SK-N-SH treated with all-trans-retinoic acid at 6 μM for 48 hours (cell line): ENCODE results near the gene NECTIN3.
A peak's percentile ranks its signal among the peaks of the same experiment; 100 is the strongest.

Experiments
- ATAC-seq: fragments of 200-7000 bp; cut with Tn5 transposase; 3 replicates; pipeline ENCODE4 v1.9.1; 2020; ENCODE audit warnings: mild to moderate bottlenecking, moderate library complexity
- ARNTL ChIP-seq: fragments of 450-650 bp; formaldehyde crosslinking; IDR thresholded peaks from 2 replicates; pipeline ENCODE4 v1.5.0; 2020; ENCODE audit warnings: low read depth, mild to moderate bottlenecking, moderate library complexity, borderline replicate concordance
- BACH2 ChIP-seq: fragments of 250-450 bp; sonication (Bioruptor Pico); IDR thresholded peaks from 2 replicates; pipeline ENCODE4 v1.9.0; 2021; ENCODE audit warnings: mild to moderate bottlenecking, borderline replicate concordance
- CSDC2 ChIP-seq: fragments of 250-450 bp; sonication (Bioruptor Pico); IDR thresholded peaks from 2 replicates; pipeline ENCODE4 v1.5.0; 2020; ENCODE audit warnings: mild to moderate bottlenecking, moderate library complexity
- ESRRG ChIP-seq: fragments of 250-450 bp; sonication (Bioruptor Pico); IDR thresholded peaks from 2 replicates; pipeline ENCODE4 v1.6.1; 2021; ENCODE audit warnings: mild to moderate bottlenecking
- GLIS3 ChIP-seq: fragments of 250-450 bp; sonication (Bioruptor Pico); IDR thresholded peaks from 2 replicates; pipeline ENCODE4 v1.5.0; 2020; ENCODE audit warnings: mild to moderate bottlenecking, moderate library complexity
- ISL1 ChIP-seq: fragments of 250-450 bp; sonication (Bioruptor Pico); IDR thresholded peaks from 2 replicates; pipeline ENCODE4 v2.1.2; 2022; ENCODE audit warnings: mild to moderate bottlenecking, moderate library complexity
- OSR1 ChIP-seq: fragments of 250-450 bp; sonication (Bioruptor Pico); IDR thresholded peaks from 2 replicates; pipeline ENCODE4 v1.8.0; 2022; ENCODE audit warnings: moderate library complexity, mild to moderate bottlenecking, inconsistent platforms
- POU6F1 ChIP-seq: fragments of 250-450 bp; sonication (Bioruptor Pico); IDR thresholded peaks from 2 replicates; pipeline ENCODE4 v1.8.0; 2021; ENCODE audit warnings: low read depth, mild to moderate bottlenecking, moderate library complexity, borderline replicate concordance
- PPARA ChIP-seq: fragments of 250-450 bp; sonication (Bioruptor Pico); IDR thresholded peaks from 2 replicates; pipeline ENCODE4 v1.5.0; 2020; ENCODE audit warnings: mild to moderate bottlenecking, borderline replicate concordance
- RARB ChIP-seq: fragments of 250-450 bp; sonication (Bioruptor Pico); IDR thresholded peaks from 2 replicates; pipeline ENCODE4 v1.8.0; 2021; ENCODE audit warnings: mild to moderate bottlenecking, moderate library complexity
- SNAI2 ChIP-seq: fragments of 250-450 bp; sonication (Bioruptor Pico); IDR thresholded peaks from 2 replicates; pipeline ENCODE4 v1.5.0; 2020; ENCODE audit warnings: mild to moderate bottlenecking, moderate library complexity
- TCF4 ChIP-seq: fragments of 250-450 bp; sonication (Bioruptor Pico); IDR thresholded peaks from 2 replicates; pipeline ENCODE4 v1.8.0; 2021; ENCODE audit warnings: mild to moderate bottlenecking, moderate library complexity, borderline replicate concordance
- TOX ChIP-seq: fragments of 250-450 bp; sonication (Bioruptor Pico); IDR thresholded peaks from 2 replicates; pipeline ENCODE4 v1.8.0; 2021; ENCODE audit warnings: mild to moderate bottlenecking, moderate library complexity, borderline replicate concordance
- ZC3H10 ChIP-seq: fragments of 250-450 bp; sonication (Bioruptor Pico); IDR thresholded peaks from 2 replicates; pipeline ENCODE4 v1.5.1; 2021; ENCODE audit warnings: mild to moderate bottlenecking, moderate library complexity
- ZFP3 ChIP-seq: fragments of 250-450 bp; sonication (Bioruptor Pico); IDR thresholded peaks from 2 replicates; pipeline ENCODE4 v1.5.0; 2020; ENCODE audit warnings: mild to moderate bottlenecking, moderate library complexity
- ZFP30 ChIP-seq: fragments of 450-650 bp; formaldehyde crosslinking; IDR thresholded peaks from 2 replicates; pipeline ENCODE4 v1.5.0; 2022; ENCODE audit warnings: mild to moderate bottlenecking, moderate library complexity
- ZNF565 ChIP-seq: fragments of 450-650 bp; formaldehyde crosslinking; conservative IDR thresholded peaks from 2 replicates; pipeline ENCODE4 v1.5.0; 2020; ENCODE audit warnings: low read depth, mild to moderate bottlenecking, moderate library complexity
- ZNF70 ChIP-seq: fragments of 450-650 bp; formaldehyde crosslinking; IDR thresholded peaks from 2 replicates; pipeline ENCODE4 v1.5.0; 2020; ENCODE audit warnings: mild to moderate bottlenecking, moderate library complexity
- TF ChIP-seq, protein P1 (sequence below): fragments of 250-450 bp; sonication (Bioruptor Pico); IDR thresholded peaks from 2 replicates; pipeline ENCODE4 v1.5.1; 2021; ENCODE audit warnings: mild to moderate bottlenecking, moderate library complexity
- TF ChIP-seq, protein P2 (sequence below): fragments of 250-450 bp; sonication (Bioruptor Pico); IDR thresholded peaks from 2 replicates; pipeline ENCODE4 v1.8.0; 2020; ENCODE audit warnings: mild to moderate bottlenecking, moderate library complexity, borderline replicate concordance
- TF ChIP-seq, protein P3 (sequence below): fragments of 250-450 bp; sonication (Bioruptor Pico); IDR thresholded peaks from 2 replicates; pipeline ENCODE4 v1.5.1; 2020; ENCODE audit warnings: low read depth, mild to moderate bottlenecking, moderate library complexity
- TF ChIP-seq, protein P4 (sequence below): fragments of 250-450 bp; sonication (Bioruptor Pico); IDR thresholded peaks from 2 replicates; pipeline ENCODE4 v1.5.0; 2020; ENCODE audit warnings: mild to moderate bottlenecking, moderate library complexity

NECTIN3 gene

GRCh38 chr3:111212511-111212910, 140.9 kb downstream of the NECTIN3 start:
- TF ChIP-seq CSDC2 (CRISPR knock-in tag): no peak
- TF ChIP-seq, protein P1, sequence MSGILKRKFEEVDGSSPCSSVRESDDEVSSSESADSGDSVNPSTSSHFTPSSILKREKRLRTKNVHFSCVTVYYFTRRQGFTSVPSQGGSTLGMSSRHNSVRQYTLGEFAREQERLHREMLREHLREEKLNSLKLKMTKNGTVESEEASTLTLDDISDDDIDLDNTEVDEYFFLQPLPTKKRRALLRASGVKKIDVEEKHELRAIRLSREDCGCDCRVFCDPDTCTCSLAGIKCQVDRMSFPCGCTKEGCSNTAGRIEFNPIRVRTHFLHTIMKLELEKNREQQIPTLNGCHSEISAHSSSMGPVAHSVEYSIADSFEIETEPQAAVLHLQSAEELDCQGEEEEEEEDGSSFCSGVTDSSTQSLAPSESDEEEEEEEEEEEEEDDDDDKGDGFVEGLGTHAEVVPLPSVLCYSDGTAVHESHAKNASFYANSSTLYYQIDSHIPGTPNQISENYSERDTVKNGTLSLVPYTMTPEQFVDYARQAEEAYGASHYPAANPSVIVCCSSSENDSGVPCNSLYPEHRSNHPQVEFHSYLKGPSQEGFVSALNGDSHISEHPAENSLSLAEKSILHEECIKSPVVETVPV (CRISPR knock-in tag): no peak
- TF ChIP-seq ZC3H10: no peak
- no peak for TF ChIP-seq SNAI2 (CRISPR knock-in tag)
- no peak for TF ChIP-seq ESRRG (CRISPR knock-in tag)
- TF ChIP-seq, protein P2, sequence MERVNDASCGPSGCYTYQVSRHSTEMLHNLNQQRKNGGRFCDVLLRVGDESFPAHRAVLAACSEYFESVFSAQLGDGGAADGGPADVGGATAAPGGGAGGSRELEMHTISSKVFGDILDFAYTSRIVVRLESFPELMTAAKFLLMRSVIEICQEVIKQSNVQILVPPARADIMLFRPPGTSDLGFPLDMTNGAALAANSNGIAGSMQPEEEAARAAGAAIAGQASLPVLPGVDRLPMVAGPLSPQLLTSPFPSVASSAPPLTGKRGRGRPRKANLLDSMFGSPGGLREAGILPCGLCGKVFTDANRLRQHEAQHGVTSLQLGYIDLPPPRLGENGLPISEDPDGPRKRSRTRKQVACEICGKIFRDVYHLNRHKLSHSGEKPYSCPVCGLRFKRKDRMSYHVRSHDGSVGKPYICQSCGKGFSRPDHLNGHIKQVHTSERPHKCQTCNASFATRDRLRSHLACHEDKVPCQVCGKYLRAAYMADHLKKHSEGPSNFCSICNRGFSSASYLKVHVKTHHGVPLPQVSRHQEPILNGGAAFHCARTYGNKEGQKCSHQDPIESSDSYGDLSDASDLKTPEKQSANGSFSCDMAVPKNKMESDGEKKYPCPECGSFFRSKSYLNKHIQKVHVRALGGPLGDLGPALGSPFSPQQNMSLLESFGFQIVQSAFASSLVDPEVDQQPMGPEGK: no peak
- no peak for TF ChIP-seq RARB (CRISPR knock-in tag)
- no peak for TF ChIP-seq ISL1
- TF ChIP-seq BACH2 (CRISPR knock-in tag): no peak
- TF ChIP-seq ARNTL (CRISPR knock-in tag): no peak
- TF ChIP-seq POU6F1: no peak
- TF ChIP-seq ZFP3 (CRISPR knock-in tag): no peak
- no peak for TF ChIP-seq ZFP30 (CRISPR knock-in tag)
- TF ChIP-seq TOX (CRISPR knock-in tag): no peak
- no peak for TF ChIP-seq GLIS3
- TF ChIP-seq ZNF565 (CRISPR knock-in tag): no peak
- no peak for ATAC-seq

DNA sequence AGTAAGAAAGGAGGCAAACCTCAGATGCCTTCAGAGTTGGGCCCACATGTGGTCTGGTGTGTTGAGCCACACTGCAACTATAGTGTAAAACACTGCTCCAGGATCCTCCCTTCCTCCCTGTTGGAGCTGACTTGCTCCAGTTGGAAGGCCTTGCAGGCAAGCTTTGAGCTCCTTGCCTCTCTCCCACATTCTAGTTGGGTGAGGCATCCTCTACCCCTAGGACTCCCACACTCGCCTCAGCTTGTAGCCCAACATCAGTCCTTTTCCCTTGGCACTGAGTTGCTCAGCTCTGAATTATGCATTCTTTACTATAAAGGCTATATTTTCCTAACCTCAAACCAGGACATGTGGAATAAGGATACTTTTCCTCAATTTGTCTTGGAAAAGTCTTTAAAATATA, 143.9 kb downstream of the NECTIN3 start:
- no peak for ATAC-seq
- TF ChIP-seq OSR1 (CRISPR knock-in tag) (no peak), ZNF70 (CRISPR knock-in tag) (no peak), TCF4 (CRISPR knock-in tag) (no peak), TOX (CRISPR knock-in tag) (no peak), SNAI2 (CRISPR knock-in tag) (no peak), ZC3H10 (no peak), BACH2 (CRISPR knock-in tag) (no peak)
- TF ChIP-seq, protein P3, sequence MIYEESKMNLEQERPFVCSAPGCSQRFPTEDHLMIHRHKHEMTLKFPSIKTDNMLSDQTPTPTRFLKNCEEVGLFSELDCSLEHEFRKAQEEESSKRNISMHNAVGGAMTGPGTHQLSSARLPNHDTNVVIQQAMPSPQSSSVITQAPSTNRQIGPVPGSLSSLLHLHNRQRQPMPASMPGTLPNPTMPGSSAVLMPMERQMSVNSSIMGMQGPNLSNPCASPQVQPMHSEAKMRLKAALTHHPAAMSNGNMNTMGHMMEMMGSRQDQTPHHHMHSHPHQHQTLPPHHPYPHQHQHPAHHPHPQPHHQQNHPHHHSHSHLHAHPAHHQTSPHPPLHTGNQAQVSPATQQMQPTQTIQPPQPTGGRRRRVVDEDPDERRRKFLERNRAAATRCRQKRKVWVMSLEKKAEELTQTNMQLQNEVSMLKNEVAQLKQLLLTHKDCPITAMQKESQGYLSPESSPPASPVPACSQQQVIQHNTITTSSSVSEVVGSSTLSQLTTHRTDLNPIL (CRISPR knock-in tag): no peak

DNA sequence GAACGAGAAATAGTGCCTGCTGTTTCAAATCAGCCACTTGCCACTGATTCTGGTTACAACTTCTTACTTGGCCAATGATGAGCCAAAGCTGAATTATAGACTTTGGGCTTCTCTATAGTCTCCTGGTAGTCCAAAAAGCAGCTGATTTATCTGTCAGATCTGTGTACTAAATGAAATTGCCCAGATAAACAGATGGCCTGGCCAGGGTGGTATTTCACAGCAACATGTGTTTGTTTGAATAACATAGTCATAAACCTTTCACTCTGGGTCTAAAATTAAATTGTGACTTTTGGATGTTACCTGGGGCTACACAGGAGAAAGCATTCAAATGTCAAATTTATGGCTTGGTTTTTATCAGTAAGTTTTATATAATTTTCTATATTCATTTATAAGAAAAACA, 147.0 kb downstream of the NECTIN3 start:
- TF ChIP-seq ZNF565 (CRISPR knock-in tag): no peak
- TF ChIP-seq, protein P4, sequence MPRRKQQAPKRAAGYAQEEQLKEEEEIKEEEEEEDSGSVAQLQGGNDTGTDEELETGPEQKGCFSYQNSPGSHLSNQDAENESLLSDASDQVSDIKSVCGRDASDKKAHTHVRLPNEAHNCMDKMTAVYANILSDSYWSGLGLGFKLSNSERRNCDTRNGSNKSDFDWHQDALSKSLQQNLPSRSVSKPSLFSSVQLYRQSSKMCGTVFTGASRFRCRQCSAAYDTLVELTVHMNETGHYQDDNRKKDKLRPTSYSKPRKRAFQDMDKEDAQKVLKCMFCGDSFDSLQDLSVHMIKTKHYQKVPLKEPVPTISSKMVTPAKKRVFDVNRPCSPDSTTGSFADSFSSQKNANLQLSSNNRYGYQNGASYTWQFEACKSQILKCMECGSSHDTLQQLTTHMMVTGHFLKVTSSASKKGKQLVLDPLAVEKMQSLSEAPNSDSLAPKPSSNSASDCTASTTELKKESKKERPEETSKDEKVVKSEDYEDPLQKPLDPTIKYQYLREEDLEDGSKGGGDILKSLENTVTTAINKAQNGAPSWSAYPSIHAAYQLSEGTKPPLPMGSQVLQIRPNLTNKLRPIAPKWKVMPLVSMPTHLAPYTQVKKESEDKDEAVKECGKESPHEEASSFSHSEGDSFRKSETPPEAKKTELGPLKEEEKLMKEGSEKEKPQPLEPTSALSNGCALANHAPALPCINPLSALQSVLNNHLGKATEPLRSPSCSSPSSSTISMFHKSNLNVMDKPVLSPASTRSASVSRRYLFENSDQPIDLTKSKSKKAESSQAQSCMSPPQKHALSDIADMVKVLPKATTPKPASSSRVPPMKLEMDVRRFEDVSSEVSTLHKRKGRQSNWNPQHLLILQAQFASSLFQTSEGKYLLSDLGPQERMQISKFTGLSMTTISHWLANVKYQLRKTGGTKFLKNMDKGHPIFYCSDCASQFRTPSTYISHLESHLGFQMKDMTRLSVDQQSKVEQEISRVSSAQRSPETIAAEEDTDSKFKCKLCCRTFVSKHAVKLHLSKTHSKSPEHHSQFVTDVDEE: peak; percentile 75; the same call in 1 of the 2 replicates
- TF ChIP-seq, protein P3 (CRISPR knock-in tag): no peak
- TF ChIP-seq ZFP3 (CRISPR knock-in tag): no peak
- TF ChIP-seq TCF4 (CRISPR knock-in tag): peak; percentile 91; the same call in 1 of the 2 replicates
- no peak for TF ChIP-seq PPARA (CRISPR knock-in tag)
- TF ChIP-seq POU6F1: no peak
- TF ChIP-seq ESRRG (CRISPR knock-in tag): no peak
- TF ChIP-seq, all 23 proteins: peak for 2
- ATAC-seq: no peak; the same call in 2 of the 3 replicates
